PC-9 (cell line): Measurements from ENCODE around the gene ZNF462.

Experiments
- CTCF ChIP-seq: fragments of 200-600 bp; sonication (generic); conservative IDR thresholded peaks from 2 replicates; pipeline ENCODE4 v1.6.1; 2017; ENCODE audit warnings: mixed run types, antibody characterized with exemption, mild to moderate bottlenecking, moderate library complexity
- EZH2 ChIP-seq: fragments of 200-600 bp; sonication (generic); IDR thresholded peaks from 2 replicates; pipeline ENCODE4 v1.8.0; 2017; ENCODE audit warnings: antibody characterized with exemption, low read depth

GRCh38 chr9:106878934-106879333 lies 16.0 kb downstream of the ZNF462 start:
- no peak for TF ChIP-seq CTCF
- no peak for TF ChIP-seq EZH2
